ENCODE measurements around the gene MAP2K5.

The MAP2K5 gene

DNA sequence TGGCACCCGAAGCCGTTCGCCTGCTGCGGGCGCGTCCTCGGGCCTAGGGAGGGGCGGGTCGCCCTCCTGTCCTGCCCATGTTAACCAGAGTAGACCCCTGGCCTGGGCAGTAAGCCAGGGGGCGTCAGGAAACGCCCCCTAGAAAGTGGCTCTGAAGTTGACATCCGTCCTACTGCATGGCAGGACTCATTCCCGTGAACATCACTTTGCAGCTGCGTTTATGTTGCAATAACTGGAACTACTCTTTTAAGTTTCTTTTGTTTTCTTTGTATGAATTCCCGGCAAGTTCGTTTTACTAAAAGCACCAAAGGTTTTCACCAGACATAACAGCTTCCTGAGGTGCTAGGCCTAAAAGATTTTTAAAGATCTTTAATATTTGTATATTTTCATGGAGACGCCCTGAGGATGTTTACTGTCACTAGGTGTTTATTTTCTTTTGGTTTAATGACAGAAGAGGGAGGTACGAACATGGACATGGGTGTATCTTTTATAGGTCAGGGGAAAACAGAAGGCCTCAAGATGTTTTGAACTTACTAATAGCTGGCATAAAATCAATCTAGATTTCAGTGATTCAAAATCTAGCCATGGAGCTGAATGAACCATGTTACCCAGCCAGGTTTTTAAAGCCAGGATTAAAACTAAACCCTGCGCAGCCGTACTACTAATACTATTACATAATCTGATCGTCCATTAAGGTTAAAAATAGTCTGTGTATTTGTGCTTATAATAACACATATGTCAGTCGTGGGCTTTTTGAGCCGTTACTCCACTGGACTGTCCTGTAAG is 20.5 kb upstream of the MAP2K5 start:
- DNase-seq: peak; percentile 27

DNA sequence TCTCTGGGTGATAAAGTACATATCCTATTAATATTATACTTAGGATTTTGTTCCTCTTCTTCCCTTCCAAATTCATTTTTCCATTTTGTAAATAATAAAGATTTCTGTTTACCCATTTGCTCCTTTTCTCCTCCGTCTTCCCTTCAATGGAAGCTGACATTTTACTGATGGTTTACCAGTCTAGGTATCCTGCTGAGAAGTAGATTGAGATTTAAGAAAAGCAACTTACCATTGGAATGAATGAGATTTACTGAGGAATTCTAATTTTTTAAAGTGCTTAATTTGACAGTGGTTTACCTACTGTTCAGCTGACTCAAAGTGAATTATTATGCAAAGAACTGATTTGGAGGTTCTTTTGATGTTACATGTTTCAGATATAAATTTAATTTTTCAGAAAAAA is 19.2 kb upstream of the MAP2K5 start:
- DNase-seq: no peak

DNA sequence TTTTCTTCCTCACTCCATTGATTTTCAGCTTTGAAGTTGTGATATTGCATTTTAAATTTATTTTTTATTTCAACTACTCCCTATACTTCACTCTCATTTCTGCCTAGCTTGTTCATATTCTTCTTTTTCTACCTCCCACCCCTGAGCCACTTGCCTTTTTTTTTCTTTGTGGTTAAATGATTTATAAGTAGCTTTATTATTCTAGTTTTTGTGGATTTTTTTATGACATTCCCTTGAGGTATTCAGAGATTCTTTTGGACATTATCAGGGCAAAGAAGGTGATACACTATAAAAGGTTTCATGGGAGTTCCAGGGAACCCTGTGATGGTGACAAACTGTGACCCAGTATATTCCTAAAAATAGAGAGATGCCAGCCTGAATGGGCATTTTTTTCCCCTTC is 18.3 kb upstream of the MAP2K5 start:
- DNase-seq: no peak

DNA sequence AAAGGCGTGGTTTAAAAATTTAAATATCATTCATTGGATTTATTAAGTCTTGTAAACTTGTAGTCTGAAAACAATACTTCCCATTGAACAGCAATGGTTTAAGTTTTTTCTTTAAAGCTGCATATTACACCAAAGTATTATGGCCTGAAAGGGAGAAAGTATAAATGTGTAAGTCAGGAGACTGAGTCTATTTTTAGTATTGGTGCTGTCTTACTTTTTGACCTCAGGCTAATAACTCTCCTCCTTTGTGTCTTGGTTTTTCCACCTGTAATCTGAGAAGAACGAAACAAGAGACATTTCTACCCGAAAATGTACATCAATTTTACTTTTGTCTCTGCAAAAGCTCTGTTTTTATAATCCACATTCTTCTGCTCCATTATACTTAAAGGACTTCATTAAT is 14.0 kb upstream of the MAP2K5 start:
- no peak for DNase-seq

DNA sequence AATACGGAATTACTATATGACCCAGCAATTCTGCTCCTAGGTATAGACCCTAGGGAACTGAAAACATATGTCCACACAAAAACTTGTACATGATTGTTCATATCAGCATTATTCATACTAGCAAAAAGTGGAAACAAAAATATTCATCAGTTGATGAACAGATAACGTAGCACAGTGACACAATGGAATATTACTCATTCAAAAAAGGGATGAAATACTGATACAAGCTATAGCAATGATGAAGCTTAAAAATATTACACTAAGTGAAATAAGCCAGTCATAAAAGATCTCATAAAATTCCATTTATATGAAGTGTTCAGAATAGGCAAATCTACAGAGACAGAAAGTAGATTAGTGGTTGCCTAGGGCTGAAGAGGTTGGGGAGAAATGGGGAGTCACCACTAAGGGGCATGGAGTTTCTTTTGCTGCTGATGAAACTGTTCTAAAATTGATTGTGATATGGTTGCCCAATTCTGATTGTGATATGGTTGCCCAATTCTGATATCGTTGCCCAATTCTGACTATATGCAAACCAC is 11.1 kb upstream of the MAP2K5 start:
- no peak for DNase-seq

DNA sequence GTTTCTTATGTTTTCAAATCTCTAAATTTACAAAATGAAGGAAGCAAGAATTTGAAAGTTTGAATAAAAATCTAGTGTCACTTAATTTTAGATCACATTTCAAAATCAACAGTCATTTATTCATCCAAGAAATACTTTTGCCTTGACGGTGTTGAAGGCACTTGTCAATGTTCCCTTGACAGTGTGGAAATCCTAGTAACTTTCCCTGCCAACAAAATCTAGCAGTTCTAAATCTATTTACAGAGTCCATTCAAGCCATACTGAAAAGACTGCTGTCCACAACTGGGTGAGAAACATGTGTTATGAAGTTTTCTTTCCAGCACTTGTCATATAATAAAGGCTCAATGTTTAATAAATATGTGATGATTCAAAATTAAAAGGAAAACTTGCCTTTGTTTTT is 8.6 kb upstream of the MAP2K5 start:
- DNase-seq: no peak

DNA sequence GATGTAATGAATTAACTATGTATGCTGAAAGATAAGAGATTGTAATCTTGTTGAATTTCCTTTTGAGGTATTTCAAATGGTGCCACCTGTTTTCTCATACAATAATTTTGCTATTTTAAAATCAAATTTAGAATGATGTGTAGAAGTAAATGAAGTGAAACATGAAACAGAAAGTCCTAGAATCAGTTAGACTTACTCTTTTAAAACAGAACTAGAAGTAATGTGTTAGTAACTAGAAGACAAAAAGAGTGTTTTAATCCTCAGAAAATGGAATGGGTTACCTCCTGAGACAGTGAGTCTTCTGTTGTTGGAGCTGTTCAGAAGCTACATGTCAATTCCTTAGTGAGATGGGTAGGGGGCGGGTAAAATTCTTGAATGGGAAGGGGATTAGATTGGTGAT is 8.1 kb upstream of the MAP2K5 start:
- DNase-seq: no peak

DNA sequence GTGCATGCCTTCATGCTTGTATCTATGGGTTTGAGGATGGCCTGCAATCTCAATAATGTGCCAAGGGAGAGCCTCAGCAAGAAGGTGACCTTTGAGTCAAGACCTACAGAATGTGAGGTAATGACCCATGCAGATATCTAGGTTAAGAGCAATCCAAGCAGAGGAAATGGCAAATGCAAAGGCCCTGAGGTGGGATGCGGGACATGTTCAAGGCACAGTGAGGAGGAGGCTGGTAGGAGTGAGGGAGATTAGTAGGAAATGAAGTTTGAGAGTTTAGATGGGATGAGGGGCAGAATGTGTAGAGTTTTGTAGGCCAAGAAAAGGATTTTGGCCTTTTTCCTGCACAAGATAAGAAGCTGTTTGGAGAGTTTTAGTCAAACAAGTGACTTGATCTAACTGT is 4.7 kb upstream of the MAP2K5 start:
- no peak for DNase-seq

DNA sequence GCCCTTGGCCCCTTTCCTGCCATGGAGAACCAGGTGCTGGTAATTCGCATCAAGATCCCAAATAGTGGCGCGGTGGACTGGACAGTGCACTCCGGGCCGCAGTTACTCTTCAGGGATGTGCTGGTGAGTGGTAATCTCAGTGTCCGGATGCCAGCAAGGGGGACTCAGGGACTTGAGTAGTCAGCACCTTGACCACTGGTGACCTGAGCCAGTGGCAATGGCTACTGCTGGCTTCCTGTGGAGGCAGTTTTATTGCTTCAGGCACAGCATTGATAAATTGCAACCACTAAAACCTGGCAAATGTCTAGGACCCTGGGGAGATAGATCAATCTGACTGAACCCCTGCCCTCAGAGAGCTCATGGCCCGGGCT is 830 bp downstream of the MAP2K5 start:
- no peak for DNase-seq

DNA sequence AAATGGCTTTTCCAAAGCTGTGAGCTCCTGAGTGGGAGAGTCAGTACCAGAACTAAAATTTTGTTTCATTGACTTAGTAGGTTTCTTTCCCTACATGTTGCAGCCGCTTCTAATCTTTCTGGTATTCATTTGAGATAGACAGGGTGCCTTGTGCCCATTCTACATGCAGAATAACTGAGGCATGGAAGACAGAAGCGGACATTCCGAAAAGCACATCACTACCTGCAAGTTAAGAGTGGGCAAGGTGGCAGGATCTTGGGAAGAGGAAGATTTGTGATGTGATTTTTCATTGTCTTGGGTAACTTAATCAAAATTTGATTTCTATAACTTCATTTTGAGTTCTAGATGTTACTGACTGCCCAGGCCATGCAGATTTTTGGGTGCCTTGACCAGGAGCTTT is 2.0 kb downstream of the MAP2K5 start:
- DNase-seq: no peak

DNA sequence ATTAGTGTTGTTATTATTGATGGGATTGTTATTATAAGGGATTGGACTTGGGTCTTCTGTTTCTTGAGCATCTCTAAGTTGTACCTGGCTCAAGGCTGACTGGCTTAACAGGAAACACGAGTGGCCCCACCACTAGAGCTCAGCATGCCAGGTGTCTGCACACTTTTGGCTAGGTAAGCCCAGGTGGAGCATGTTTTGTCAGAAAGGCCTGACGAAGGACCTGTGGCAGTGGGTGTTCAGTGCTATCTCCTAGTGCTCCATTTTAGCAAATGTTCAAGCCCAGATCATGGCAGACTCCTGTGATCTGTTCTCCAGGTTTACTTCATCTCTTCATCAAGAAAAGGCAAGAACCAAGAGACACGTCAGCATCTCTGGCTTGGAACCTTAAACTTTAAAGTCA is 3.4 kb downstream of the MAP2K5 start:
- no peak for DNase-seq

DNA sequence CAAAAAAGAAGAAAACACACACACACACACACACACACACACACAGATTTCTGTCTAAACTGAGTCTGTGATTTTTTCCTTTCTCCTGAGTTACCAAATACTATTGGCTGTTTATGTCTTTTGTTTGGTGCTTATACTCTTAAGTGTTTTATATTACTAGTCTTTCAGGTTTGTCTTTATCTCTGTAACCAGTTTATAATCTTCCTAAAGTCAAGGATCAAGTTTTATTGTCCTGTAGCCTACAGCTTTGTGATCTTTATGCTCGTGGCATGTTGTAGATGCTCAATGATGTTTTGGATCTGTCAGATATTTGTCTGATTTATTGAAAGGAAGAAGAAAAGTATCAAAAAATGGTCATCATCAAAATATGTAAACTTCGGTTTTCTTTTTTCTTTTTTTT is 4.6 kb downstream of the MAP2K5 start:
- no peak for DNase-seq

DNA sequence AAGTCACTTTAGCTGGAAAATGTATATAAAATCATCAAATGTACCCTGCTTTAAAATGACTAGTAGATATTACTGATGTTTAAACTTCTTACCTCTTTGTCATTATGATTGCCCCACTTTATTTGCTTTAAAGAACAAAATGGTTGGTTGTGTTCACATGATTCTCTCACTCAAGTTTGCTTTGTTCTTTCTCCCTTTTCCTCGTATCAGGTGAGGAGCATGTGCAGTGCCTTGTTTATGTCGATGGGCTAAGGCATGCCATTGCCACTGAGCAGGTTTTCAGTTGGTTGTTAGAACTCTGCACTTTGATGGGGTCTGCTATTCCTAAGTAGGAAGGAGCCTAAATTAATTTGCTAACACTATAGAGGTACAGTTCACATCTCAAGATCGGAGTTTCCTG is 5.3 kb downstream of the MAP2K5 start:
- DNase-seq: no peak

DNA sequence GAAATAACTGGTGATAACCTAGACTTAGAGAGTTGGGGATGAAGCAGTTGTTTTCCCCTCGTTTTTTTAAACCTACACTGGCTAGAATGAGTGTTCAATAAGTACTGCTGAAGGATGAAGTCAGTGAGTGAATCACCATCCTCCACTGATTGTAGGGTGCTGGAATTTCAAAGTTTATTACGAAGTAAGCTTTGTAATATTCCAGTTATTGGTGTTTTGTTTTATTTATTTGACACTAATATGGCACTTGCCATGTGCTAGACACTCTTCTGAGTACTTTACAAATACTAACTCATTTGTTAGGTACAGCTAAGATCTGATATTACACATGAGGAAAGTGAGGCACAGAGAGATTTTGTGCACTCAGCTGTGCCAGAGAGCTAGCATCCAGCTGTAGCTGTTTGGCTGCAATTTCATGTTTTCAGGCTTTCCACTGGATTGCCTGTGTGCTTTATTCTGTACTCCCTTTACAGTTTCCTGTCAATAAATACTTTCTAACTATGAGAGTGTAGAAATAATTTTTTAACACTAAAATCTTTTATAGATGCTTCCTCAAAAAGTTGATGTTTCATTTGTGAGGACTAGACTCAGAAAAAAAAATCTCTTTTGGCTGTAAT is 5.8 kb downstream of the MAP2K5 start:
- DNase-seq: no peak

DNA sequence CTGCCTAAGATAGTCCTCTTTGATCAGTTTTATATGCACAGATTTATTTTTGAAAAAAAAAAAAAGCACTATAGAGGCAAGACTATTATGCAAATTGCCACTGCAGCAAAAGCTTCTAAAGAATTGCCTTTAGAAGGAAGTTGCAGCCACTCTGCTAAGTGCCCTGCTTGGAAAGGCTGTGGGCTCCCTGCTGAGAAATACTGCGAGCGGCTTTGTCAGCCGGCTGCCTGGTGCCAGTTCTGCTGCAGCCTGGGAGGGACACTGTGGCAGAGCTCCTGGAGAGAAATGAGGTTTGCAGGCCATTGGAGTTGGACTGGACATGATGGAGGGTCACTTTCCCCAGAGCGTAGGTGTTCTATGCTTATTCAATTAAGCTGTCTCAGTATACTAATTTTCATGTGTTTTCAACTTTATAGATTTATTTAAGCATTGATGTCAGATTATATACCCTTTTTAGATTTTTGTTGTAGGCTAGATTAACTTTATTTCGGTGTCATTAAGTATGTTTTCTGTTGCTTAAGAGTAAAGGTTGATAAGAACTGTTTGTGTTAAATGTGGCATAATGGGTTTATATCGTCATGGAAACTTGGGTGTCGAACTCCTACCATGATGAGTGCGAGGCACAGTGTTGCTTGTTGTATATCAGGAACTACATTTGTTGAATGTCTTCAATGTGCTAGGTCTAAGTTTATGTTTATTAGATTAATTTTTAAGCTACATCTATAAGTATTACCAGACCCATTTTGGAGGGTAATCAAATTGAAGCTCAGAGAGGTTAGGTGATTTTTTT is 6.6 kb downstream of the MAP2K5 start:
- DNase-seq: no peak

DNA sequence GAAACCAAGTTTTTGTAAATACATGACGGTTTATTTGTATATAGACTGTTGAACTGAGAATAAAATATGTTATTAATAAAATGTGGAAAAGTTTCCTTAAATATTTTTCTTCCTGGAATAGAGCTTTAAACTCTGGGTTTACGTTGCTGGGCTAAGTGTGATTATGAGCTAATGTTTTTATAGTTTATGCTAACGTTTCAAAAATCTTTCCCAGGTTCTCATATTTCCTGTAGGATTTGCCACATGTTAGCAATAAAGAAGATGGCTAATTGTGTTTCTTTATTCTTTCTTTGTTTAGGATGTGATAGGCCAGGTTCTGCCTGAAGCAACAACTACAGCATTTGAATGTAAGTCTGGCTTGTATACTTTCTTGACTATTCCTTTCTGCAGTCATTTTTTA is 7.2 kb downstream of the MAP2K5 start:
- DNase-seq: no peak

DNA sequence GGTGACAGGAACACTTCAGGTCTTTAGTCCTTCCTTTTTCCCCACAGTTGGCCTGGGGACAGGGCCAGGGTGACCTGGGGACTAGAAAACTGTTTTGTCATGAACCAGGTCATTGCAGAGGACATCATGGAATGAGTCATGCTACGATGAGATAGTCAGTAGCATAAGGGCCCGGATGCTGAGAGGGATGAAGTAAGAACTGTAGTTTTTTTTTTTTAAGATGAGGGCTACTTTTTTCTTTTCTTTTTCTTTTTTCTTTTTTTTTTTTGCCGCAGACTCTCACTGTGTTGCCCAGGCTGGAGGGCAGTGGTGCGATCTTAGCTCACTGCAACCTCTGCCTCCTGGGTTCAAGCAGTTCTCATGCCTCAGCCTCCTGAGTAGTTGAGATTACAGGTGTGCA is 8.0 kb downstream of the MAP2K5 start:
- DNase-seq: no peak

DNA sequence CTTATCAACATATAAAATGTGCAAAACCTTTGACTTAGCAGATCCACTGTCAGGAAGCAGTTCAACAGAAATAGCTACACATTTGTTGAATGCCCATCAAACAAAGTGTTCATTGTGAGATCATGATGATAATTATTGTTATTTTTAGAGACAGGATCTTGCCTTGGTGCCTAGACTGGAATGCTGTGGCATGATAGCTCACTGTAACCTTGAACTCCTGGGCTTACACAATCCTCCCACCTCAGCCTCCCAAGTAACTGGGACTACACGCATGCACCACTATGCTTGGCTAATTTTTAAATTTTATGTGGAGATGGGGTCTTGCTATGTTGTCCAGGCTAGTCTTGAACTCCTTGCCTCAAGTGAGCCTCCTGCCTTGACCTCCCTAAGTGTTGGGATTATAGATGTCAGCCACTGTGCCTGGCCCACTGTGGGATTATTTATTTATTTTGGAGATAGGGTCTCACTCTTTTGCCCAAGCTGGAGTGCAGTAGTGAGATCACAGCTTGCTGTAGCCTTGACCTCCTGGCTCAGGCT is 8.8 kb downstream of the MAP2K5 start:
- no peak for DNase-seq

DNA sequence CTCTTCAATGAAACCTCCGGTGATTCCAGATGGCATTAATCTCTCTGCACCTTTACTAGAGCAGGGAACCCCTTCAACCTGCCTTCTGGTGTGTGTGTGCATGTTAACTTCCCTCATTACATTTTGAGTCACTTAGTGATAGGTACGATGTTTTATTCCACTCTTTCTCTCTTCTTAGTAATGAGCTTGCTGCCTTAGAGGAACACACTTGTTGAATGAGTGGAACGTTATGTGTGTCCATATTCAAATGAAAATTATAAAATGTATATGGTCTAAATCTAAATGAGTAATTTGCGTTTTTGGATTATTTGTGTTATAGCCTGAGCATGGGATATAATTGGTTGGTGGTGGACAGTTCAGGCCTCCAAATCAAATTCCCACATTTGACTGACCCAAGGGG is 12.1 kb downstream of the MAP2K5 start:
- DNase-seq: no peak

DNA sequence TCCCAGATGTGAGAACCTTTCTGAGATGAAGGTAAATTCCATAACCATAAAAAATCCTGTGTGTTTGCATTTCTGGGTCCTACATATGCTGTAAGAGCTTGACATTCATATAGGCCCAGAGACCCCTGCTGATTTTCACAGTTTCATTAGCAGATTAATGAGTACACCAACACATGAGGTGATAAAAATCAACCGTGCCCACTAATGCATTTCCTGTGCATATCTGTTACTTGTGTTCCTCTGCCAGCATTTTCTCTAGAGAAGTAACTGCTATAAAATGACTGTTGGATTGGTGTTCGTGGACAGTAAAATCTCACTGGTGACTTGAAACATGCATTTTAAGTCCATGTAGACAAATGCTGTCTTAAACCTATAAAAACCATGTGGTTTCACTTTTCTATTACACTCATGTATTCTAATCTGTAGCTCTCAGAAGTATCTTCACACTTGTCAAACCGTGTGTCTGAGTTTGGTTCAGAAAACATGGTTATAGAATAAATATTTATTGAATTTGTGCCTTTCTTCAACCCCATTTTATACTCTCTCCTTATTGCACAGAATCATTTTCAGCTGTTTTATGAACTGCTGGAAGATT is 14.6 kb downstream of the MAP2K5 start:
- DNase-seq: no peak

DNA sequence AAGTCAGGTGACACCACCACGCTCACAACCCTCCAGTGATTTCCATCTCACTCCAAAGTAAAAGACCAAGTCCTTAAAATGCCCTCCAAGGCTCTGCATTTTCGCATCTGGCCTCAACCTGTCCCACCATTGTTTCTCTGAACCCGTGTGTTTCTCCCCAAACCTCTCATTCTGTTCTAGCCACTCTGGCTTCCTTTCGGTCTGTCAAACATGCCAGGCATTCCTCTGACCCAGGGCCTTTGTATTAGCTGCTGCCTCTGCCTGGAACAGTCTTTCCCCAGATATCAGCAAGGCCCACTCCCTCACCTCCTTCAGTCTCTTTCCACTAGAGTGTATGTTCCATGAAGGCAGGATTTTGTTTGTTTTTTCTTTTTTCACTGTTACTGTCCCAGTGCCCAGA is 16.0 kb downstream of the MAP2K5 start:
- no peak for DNase-seq

DNA sequence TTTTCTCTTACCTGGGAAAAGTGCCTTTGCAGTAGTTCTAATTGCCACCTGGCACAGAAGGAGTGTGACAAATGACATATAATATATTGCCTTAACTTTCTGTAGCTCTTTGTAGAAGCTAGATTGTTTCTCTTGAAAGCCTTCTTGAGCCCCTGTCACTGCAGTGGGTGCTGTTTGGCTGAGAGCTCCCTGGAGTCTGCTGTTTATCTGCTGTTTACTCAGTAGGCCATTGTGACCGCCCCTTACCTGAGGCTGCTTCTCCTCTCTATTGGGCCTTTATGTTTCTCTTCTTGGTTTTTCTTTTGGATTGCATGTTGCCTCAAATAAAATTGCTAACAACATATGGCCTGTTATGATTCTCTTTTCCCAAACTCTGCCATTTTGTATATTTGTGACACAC is 16.7 kb downstream of the MAP2K5 start:
- DNase-seq: no peak

DNA sequence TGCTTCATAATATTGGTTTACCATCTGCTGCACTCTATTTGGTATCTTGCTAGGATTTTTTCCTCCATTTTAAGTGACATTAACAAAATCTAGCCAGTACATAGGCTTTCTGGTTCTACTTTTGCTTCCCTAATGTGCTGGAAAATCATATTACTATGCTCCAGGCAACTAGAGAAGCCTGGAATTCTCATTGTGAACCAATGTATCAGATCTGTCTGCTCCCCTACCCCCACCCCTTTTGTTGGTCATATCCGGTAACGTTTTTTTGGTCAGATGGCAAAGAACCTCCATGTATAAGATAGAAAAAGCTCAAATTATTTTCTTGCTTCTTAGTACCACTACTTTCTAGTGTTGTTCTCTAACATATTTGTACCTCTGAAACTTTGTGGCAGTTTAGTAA is 17.1 kb downstream of the MAP2K5 start:
- DNase-seq: no peak

Data from NCI-H1694 (cell line).